Osteoblast (primary cell): ENCODE results near the gene MTHFD2L. TPM values are rescaled to one million over a fixed set of nuclear protein-coding genes. Genes with fewer than 3 reads are reported as not detected.
"Not testable (repeated sequence)": the region's sequence is repeated elsewhere in the genome, so short reads cannot be mapped to it uniquely, and the experiment has no call there.

Source experiments
- DNase-seq: peaks from one replicate; pipeline ENCODE4 v3.0.0; 2011; ENCODE audit warnings: low spot score, mixed read lengths; ENCODE audit not compliant: insufficient read length; ENCODE audit errors: missing footprints
- H2AFZ ChIP-seq: 2 replicates; pipeline ENCODE4 v1.6.0; 2011; ENCODE audit warnings: mild to moderate bottlenecking, low read length
- H3K27ac ChIP-seq: 2 replicates; pipeline ENCODE4 v1.5.1; 2011; ENCODE audit warnings: mild to moderate bottlenecking, low read depth, low read length, moderate library complexity
- H3K27me3 ChIP-seq: 2 replicates; pipeline ENCODE4 v1.6.0; 2012; ENCODE audit warnings: mild to moderate bottlenecking, control low read depth, inconsistent platforms, low read length, moderate library complexity; ENCODE audit not compliant: insufficient read depth
- H3K36me3 ChIP-seq: 2 replicates; pipeline ENCODE4 v1.5.1; 2011; ENCODE audit warnings: mild to moderate bottlenecking, low read length, control low read depth, moderate library complexity; ENCODE audit not compliant: insufficient read depth
- H3K4me1 ChIP-seq: 2 replicates; pipeline ENCODE4 v1.5.1; 2011; ENCODE audit warnings: mild to moderate bottlenecking, low read length, control low read depth, moderate library complexity; ENCODE audit not compliant: insufficient read depth
- H3K4me2 ChIP-seq: 2 replicates; pipeline ENCODE4 v1.6.0; 2011; ENCODE audit warnings: mild to moderate bottlenecking, low read length; ENCODE audit not compliant: insufficient read depth
- H3K4me3 ChIP-seq: fragments of 200-600 bp; sonication (generic); 3 replicates; pipeline ENCODE4 v1.5.1; 2012; ENCODE audit warnings: mild to moderate bottlenecking, low read length, inconsistent platforms; ENCODE audit not compliant: insufficient read depth
- H3K79me2 ChIP-seq: 2 replicates; pipeline ENCODE4 v1.6.0; 2012; ENCODE audit warnings: mild to moderate bottlenecking, low read length, control low read depth, inconsistent platforms; ENCODE audit not compliant: insufficient read depth
- H3K9me3 ChIP-seq: 2 replicates; pipeline ENCODE4 v1.5.1; 2011; ENCODE audit warnings: low read depth, low read length, control low read depth
- H4K20me1 ChIP-seq: 2 replicates; pipeline ENCODE4 v1.6.0; 2012; ENCODE audit warnings: mild to moderate bottlenecking, low read length, control low read depth; ENCODE audit not compliant: insufficient read depth
- CTCF ChIP-seq: IDR thresholded peaks from 2 replicates; pipeline ENCODE4 v1.5.1; 2011; ENCODE audit warnings: mild to moderate bottlenecking, low read depth, low read length, moderate library complexity; ENCODE audit errors: extremely low read depth
- total RNA-seq: library from RNA; depleted of rRNA; stranded (reverse); fragments of >200 nt; gene quantifications from 2 replicates; pipeline ENCODE4 v1.2.3, GENCODE V29; 2012

Gene MTHFD2L
- total RNA-seq, 1 donor = 13.0 TPM

DNA sequence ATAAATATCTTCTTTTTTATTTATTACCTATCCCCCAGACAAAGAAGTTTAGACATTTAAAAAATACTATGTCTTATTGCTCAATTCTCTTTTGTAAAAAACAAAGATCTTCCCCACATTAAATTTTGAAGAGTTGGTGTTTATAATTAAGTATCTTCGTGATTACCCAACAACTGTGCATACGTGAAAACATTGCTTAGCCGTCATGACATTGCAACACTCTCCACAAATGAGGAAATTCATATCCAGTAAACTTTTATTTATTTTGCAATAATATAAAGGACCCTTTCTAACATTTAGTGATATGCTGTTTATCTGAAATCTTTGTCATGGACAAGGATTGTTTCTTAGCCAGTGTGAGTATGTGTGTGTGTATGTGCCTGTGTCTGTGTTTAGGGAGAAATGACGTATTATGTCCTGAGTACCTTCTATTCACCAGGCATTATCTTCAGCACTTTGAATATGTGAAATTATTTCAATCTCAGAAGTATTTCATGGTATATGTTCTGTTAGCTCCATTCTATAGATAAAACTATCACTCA, 180.9 kb downstream of the MTHFD2L start:
- H4K20me1 ChIP-seq = no peaks in the 10 kb centered on the region
- no peaks in the 10 kb centered on the region for H3K79me2 ChIP-seq
- no peak overlapping the region for H3K4me3 ChIP-seq
- H3K4me1 ChIP-seq = no peaks in the 10 kb centered on the region
- H3K4me2 ChIP-seq = no peak overlapping the region
- H3K36me3 ChIP-seq = no peaks in the 10 kb centered on the region
- no peak for DNase-seq
- no peaks in the 10 kb centered on the region for H3K27me3 ChIP-seq
- H2AFZ ChIP-seq = no peak overlapping the region
- TF ChIP-seq CTCF = no peak
- H3K27ac ChIP-seq = no peak overlapping the region
- no peaks in the 10 kb centered on the region for H3K9me3 ChIP-seq

- no peaks in the 10 kb centered on the region for H3K36me3 ChIP-seq
- H3K79me2 ChIP-seq = no peaks in the 10 kb centered on the region
- no peak for TF ChIP-seq CTCF
- DNase-seq = no peak
- H3K4me1 ChIP-seq = no peaks in the 10 kb centered on the region
- no peaks in the 10 kb centered on the region for H3K9me3 ChIP-seq
- H3K4me2 ChIP-seq = no peak overlapping the region
- H4K20me1 ChIP-seq = no peaks in the 10 kb centered on the region
- H3K4me3 ChIP-seq = no peak overlapping the region
- H3K27me3 ChIP-seq = no peaks in the 10 kb centered on the region
- H2AFZ ChIP-seq = peak overlapping the region; percentile 15
- no peak overlapping the region for H3K27ac ChIP-seq
These were observed 181.6 kb downstream of the MTHFD2L start for GRCh38 chr4:74339501-74339900.

GRCh38 chr4:74340421-74340820, 182.5 kb downstream of the MTHFD2L start:
- not testable (repeated sequence) for H3K4me3 ChIP-seq, H3K27ac ChIP-seq, H3K4me2 ChIP-seq, H3K9me3 ChIP-seq, DNase-seq, H2AFZ ChIP-seq, H3K27me3 ChIP-seq, H3K36me3 ChIP-seq, H3K79me2 ChIP-seq, H4K20me1 ChIP-seq, H3K4me1 ChIP-seq

DNA sequence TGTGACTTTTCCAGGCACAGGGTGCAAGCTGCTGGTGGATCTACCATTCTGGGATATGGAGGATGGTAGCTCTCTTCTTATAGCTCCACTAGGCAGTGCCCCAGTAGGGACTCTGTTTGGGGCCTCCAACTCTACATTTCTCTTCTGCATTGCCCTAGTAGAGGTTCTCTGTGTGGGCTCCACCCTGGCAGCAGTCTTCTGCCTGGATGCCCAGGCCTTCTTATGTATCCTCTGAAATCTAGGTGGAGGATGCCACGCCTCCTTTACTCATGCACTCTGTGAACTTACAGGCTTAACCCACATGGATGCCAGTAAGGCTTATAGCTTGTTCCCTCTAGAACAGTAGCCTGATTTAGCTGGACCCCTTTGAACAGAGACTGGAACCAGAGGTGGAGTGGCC, 186.1 kb downstream of the MTHFD2L start:
- no peak overlapping the region for H3K4me3 ChIP-seq
- no peak overlapping the region for H3K27ac ChIP-seq
- H3K9me3 ChIP-seq = no peaks in the 10 kb centered on the region
- no peak for DNase-seq
- H3K27me3 ChIP-seq = no peaks in the 10 kb centered on the region
- H3K36me3 ChIP-seq = no peaks in the 10 kb centered on the region
- H3K4me2 ChIP-seq = no peak overlapping the region
- no peaks in the 10 kb centered on the region for H3K79me2 ChIP-seq
- no peak overlapping the region for H2AFZ ChIP-seq
- H3K4me1 ChIP-seq = no peaks in the 10 kb centered on the region
- no peak for TF ChIP-seq CTCF
- H4K20me1 ChIP-seq = no peaks in the 10 kb centered on the region

Other genes with a start within 250 kb of the MTHFD2L start
- gene PF4, start 176.1 kb upstream of the MTHFD2L start, total RNA-seq = not detected in 2 replicates
- gene PPBP, start 169.9 kb upstream of the MTHFD2L start, total RNA-seq = 0.36 TPM in 1 of 2 replicates, not detected in the other
- under 0.01 TPM in 1 of 2 replicates, not detected in the other for gene CXCL5, start 159.4 kb upstream of the MTHFD2L start, total RNA-seq
- gene CXCL3, start 119.4 kb upstream of the MTHFD2L start, total RNA-seq = 0.36 TPM in 1 of 2 replicates, not detected in the other
- gene CXCL2, start 58.9 kb upstream of the MTHFD2L start, total RNA-seq = 0.59 and 1.1 TPM in 2 replicates
- gene EPGN, start 150.4 kb downstream of the MTHFD2L start, total RNA-seq = 1.1 and 1.2 TPM in 2 replicates
- gene EREG, start 207.0 kb downstream of the MTHFD2L start, total RNA-seq = 0.29 and 1.1 TPM in 2 replicates